Activated CD4-positive, alpha-beta T cell treated with anti-CD3 and anti-CD28 coated beads for 48 hours (primary cell): Measurements from ENCODE around the gene PLA2R1.
A peak's percentile ranks its signal among the peaks of the same experiment; 100 is the strongest.

ENCODE experiments used
- DNase-seq: peaks from one replicate; pipeline ENCODE4 v3.0.0-alpha.2; 2020

The PLA2R1 gene

GRCh38 chr2:160028431-160029269, 33.8 kb downstream of the PLA2R1 start:
- no peak for DNase-seq

GRCh38 chr2:160022162-160022561, 40.3 kb downstream of the PLA2R1 start:
- no peak for DNase-seq

- no peak for DNase-seq
Observed at GRCh38 chr2:160019374-160020090, 42.9 kb downstream of the PLA2R1 start.

DNA sequence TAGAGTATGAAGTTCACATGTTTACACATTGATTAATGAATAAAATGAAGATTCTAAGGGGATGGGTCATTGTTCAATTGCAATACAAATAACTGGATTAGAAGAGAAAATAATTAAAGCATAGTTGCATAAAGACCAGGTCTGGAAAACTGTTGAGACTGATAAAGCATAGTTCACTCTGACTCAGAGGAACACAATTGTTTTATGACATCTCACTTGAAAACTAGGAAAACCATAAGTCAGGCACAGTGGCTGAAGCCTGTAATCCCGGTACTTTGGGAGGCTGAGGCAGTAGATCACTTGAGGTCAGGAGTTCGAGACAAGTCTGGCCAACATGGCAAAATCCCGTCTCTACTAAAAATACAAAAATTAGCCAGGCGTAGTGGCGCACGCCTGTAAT, 46.7 kb downstream of the PLA2R1 start:
- DNase-seq = no peak

DNA sequence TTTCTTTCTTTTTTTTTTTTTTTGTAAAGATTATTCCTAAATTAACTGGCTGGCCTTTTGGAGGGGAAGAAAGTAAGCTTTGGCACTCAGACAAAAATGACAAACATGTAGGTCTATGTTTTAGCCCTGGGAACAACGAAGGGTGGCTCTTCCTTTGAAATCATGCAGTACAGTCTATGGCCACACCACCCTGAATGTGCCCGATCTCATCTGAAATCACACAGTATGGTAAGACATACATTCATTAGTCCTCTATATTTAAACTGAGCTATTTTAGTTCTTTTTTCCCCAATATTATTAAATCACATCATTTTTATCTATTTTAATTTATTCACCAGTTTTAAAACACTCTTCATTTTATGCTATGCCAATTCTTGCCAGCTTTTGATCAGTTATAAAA, 48.2 kb downstream of the PLA2R1 start:
- DNase-seq = no peak

GRCh38 chr2:160010361-160011145, 51.9 kb downstream of the PLA2R1 start:
- DNase-seq = no peak

GRCh38 chr2:160007111-160007510, 55.3 kb downstream of the PLA2R1 start:
- no peak for DNase-seq

DNA sequence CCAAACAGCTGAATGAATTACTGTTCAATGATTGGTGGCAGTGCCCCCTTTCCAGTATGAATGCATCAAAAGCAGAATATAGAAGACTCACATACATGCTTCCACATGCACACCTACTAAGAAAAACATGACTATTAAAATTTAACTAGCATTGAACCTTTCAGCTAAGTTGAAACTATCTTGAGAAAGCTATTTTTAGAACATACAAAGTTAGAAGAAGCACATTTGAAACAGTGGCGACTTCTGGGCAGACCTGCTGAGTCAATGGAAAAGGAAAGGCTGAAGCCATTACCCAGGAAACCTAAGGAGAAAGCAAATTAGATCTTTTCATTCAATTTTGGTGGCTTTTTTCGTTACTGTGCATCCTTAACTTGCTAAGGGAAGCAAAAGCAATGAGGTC, 55.9 kb downstream of the PLA2R1 start:
- DNase-seq = no peak

DNA sequence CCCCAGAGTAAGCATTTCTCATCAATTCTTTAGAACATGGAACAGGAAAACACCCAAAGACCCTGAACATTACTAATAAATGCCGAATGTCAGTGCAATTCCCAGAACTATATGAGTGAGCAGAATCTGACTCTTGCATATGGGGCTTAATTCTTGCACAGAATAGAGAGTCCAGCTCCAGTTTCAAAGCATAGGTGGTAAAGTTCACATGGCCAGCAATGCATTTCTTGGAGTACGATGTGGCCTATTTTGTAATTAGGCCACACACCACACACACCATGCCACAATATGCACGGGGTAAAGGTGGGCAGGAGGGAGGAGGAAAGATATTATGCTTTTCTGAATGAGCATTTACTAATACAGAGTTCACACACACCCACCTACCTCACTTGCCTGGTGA, 56.5 kb downstream of the PLA2R1 start:
- DNase-seq = no peak

DNA sequence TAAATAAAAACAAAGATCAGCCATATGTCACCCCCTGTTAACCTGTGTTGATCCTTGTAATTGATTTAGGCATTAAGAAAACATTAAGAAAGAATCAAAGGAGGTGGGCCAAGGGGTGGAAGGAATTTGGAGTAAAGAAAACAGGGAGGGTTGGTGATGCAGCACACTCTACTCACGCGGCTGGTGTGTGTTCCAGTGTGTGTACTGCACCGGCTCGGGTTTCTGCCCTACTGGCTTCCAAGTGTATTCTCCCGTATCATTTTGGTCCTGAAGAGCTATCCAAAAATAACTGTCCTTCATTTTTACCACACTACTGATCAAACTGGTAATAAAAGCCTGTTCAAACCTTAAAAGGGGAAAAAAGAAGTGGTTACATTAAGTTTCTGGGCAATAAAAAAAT, 56.9 kb downstream of the PLA2R1 start:
- DNase-seq = no peak

DNA sequence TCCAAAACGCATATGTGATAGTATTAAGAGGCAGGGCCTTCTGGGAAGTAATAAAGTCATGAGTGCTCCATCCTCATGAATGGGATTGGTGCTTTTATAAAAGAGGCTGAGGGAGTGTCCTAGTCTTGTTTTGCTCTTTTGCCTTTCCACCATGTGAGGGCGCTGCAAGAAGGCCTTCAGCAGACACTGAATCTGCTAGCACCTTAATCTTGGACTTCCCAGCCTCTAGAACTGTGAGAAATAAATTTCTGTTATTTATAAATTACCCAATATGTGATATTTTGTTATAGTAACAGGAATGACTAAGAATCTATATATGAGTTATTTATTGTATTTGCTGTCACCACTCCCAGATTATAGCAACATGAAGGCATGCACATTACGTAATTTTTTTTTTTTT, 63.5 kb downstream of the PLA2R1 start:
- DNase-seq = peak; percentile 13

DNA sequence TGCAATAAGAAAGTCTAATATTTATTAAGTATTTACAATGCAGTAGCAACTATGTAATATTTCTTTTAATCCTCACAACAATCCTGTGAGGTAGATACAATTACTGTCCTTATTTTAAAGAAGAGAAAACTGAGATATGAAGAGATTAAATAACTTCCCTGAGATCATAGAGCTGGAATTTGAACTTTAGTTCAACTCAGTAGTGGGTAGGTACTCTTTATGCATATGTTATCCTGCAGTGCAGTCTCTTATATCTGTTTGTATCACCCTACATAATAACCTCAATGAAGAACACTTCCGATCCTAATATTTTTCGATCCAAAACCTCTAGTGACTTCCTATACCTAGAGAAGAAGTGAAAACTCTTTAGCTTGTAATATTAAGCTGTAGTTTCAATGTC, 64.2 kb downstream of the PLA2R1 start:
- DNase-seq = no peak

DNA sequence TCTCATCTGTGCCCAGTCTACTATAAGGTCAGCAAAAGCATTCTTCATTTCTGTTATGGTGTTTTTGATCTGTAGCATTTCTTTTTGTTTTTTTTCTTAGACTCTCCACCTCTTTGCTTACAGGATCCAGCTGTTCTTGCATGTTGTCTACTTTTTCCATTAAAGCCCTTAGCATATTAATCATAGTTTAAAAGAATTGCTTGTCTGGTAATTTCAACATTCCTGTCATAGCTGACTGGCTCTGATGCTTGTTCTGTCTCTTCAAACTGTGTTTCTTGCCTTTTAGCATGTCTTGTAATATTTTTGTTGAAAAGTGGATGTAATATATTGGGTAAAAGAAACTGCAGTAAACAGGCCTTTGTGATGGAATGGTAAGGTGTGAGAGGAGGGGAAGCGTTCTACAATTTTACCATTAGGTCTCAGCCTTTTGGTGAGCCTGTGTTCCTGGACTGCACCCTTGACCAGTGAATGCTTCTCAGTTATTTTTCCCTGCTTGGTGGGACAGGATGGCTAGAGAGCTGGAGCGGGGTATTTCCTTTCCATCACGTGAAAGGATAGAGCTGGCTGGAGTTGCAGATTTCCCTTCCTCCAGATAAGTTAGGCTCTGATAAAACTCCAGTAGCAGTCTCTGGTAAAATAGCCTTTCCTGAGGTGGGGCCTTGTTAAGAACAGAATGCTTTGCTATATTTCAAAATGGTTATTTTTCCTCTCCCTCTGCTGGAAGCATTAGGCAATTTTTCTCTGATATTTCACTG, 65.4 kb downstream of the PLA2R1 start:
- no peak for DNase-seq

DNA sequence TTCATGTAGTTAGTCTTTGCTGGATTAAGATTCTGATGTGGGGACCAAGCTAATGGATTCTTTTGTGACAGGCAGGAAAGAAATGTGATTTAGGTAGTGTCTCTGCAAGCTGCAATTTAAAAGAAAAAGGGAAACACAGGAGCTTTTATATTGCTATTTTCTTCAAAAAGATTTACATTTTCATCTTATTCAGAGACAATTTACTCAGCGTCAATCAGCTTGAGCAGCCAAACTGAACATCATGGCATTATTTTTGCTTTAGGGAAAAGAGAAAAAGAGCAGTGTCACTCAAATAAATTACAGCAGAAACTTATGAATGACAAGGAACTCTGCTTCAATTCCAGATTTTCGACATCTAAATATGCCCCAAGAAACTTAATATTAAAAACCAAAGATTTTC, 67.4 kb downstream of the PLA2R1 start:
- DNase-seq = no peak

GRCh38 chr2:159989249-159989648, 73.2 kb downstream of the PLA2R1 start:
- no peak for DNase-seq

GRCh38 chr2:159988412-159988970, 73.9 kb downstream of the PLA2R1 start:
- no peak for DNase-seq

DNA sequence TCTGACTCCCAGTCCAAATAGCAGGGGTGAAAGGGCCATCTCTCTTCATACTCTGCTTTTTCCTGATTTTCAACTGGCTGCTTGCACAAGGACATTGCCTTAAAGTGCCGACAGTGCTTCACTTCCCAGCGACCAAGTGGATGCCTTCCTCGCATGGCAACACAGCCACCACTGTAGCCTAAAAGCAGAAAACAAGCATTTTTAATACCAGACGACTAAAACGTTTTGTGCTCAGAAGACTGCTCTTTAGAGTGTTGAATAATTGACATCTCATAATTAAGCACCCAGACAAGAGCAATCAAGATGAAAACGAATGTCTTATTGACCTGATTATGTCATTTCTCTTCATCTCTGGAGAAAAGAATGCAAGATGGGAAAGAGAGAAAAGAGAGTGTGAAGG, 75.2 kb downstream of the PLA2R1 start:
- DNase-seq = no peak

GRCh38 chr2:159985656-159986055, 76.8 kb downstream of the PLA2R1 start:
- no peak for DNase-seq

DNA sequence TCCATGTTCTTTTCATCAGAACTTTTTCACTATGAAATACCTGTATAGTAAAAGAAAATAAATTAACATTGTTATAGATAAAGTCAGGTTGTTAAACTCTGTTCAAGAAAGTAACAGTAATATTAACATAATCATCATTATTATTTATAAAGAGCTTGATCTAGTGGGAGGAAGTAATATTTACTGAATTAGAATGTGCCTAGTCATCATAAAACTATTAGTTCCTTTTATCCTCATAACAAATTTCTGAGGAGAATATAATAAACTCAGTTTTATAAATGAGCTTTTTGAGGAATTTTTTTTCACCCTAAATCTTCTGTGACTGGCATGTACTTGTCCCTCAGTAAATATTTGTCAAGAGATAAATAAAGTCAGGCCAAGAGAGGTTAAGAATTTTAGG, 78.4 kb downstream of the PLA2R1 start:
- DNase-seq = no peak

DNA sequence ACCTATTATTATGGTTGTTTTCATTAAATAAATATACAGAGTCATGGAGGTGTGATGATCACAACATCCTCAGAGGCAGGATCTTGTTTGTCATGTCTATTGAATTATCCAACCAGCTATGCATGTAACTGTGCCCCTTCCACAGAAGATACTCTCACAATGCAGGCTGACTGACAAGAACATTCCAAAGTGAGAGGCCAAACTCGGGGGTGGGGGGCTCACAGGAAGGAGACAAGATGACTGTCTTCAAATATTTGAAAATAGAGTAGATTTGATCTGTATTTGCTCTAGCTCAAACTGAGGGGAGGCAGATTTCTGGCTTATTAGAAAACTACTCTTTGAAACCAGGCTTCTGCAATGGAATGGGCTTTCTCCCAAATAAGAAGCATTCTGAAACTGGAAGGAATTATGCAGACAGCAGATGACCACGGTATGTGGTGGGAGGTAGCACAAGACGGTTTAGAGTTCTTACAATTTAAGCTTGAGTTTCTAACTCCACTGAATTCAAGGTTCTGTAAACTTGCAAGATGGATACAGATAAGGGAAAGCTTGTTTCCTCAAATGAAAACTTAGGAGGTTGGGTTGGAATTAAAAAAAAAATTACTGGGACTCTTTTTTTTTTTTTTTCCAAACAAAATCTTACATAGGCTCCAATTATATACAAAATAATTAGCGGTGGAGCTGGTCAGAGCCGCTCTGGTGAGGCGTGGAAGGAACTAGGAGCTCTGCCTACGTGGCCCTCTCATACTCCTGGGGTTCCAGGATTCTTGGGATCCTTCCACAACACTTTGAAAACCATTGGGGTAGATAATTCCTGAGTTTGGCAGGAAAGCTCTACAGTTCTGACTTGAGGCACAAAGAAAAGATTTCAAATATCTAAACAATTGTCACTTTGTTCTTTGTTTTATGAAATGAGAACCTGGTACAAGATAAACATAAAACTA, 79.3 kb downstream of the PLA2R1 start:
- no peak for DNase-seq

DNA sequence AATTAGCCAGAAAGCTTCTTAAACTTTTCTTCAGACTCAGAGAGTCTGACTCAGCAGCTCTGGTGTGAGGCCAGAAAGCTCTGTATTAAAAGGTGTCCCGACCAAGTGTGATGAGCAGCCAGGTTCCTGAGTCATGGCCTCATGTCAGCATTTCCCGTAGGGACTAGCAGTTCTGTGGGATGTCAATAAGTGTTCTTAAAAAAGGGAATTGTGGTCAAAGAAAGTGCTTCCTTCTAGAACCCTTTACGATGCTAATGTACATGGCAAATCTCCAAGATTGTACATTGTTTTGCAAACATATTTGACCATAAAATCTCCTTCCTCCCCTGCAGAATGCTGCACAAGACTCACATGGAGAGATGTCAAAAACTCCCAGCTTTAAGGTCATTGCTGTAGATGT, 80.1 kb downstream of the PLA2R1 start:
- DNase-seq = no peak
